ENCODE measurements around the gene FASN. TPM values are rescaled to one million over a fixed set of nuclear protein-coding genes. Genes with fewer than 3 reads are reported as not detected.

FASN gene
- total RNA-seq, 1 donor from 2014 or later: 452 TPM

- DNase-seq: no peak
- intact Hi-C loops (cut with micrococcal nuclease): no loop called here
- peaks cover 7% of the 10 kb centered on the region for H3K36me3 Mint-ChIP-seq (ENCODE audit: low read depth)
- H3K27me3 Mint-ChIP-seq: no peaks in the 10 kb centered on the region
- peaks cover 24% of the 10 kb centered on the region for H3K4me1 Mint-ChIP-seq
- H3K9me3 Mint-ChIP-seq: no peaks in the 10 kb centered on the region
- H3K4me3 Mint-ChIP-seq: no peak overlapping the region
- no peak overlapping the region for H3K27ac Mint-ChIP-seq
These were observed 5.8 kb upstream of the FASN start for GRCh38 chr17:82103553-82104451.

DNA sequence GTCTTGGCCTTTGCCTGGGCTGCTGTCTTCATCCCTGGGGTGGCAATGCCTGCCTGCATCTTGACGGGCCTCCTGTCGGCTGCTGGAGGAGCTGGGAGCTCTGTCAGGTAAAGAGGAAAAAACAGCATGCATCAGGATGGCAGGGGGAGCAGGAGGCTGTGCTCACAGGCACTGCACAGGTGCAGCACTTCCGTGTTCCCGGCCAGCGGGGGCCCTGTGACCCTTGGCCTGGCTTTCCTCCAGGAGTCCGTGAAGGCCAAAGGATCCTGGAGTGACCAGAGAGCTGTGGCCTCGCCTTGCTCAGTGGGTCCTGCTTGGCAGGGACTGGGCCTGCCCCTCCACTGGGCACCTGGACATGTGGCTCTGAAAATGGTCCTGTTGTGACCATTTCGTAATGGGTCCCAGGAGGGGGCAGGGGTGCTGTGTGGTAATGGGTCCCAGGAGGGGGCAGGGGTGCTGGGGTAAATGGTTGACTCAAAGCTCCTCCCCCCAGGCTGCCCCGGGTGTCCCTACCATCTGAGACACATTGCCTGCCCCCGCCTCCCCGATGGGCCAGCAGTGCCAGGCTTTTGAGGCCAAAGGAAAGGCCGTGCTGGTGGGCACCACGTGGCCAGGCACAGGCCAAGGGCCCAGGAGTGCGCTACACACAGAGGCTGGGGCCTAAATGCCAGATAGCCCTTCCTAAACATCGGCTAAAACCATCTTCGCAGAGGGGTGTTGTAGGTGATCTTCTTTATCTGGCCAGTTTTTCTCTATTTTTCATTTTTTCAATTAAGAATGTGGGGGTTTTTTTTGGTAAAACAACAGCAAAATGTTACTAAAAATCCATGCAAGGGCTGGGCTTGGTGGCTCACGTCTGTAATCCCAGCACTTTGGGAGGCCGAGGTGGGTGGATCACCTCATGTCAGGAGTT, 4.0 kb upstream of the FASN start:
- DNase-seq: no peak
- no peaks in the 10 kb centered on the region for H3K9me3 Mint-ChIP-seq
- intact Hi-C loops (cut with micrococcal nuclease): no loop called here
- no peak overlapping the region for H3K4me3 Mint-ChIP-seq
- peak overlapping the region; percentile 48 for H3K27ac Mint-ChIP-seq
- no peaks in the 10 kb centered on the region for H3K27me3 Mint-ChIP-seq
- peaks cover 4% of the 10 kb centered on the region for H3K36me3 Mint-ChIP-seq (ENCODE audit: low read depth)
- peaks cover 19% of the 10 kb centered on the region for H3K4me1 Mint-ChIP-seq

DNA sequence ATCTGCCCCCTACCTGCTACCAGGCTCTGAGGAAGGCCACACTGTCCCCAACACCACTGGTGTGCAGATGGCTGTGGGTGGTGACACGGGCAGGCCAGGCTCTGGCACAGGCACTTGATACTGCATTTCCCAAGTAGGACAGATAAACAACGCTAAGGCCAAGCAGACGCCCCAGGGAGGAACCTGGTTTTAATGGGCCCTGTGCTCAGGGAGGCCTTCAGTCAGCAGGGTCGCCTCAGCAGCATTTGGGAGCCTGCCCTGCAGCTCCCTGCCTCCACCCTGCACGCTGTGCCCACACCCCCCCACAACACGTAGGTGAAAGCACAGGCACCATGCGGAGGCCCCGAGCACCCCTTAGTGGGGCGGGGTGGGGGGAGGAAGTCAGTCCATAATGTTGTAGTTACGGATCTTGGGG, 3.3 kb upstream of the FASN start:
- no peak overlapping the region for H3K4me3 Mint-ChIP-seq
- peak overlapping the region; percentile 29 for H3K27ac Mint-ChIP-seq

GRCh38 chr17:82100502-82101298, 2.7 kb upstream of the FASN start:
- peak overlapping the region; percentile 85 for H3K4me3 Mint-ChIP-seq
- peaks cover 15% of the 10 kb centered on the region for H3K4me1 Mint-ChIP-seq
- H3K27me3 Mint-ChIP-seq: no peaks in the 10 kb centered on the region
- peaks cover 6% of the 10 kb centered on the region for H3K36me3 Mint-ChIP-seq (ENCODE audit: low read depth)
- intact Hi-C loops (cut with micrococcal nuclease): no loop called here
- no peak overlapping the region for H3K27ac Mint-ChIP-seq
- no peaks in the 10 kb centered on the region for H3K9me3 Mint-ChIP-seq
- no peak for DNase-seq

More for the DNA sequence above, 3.3 kb upstream of the FASN start:
- DNase-seq: no peak
- intact Hi-C loops (cut with micrococcal nuclease): no loop called here
- Mint-ChIP-seq H3K4me1 (peaks cover 16% of the 10 kb centered on the region), H3K27me3 (no peaks in the 10 kb centered on the region), H3K9me3 (no peaks in the 10 kb centered on the region), H3K36me3 (ENCODE audit: low read depth) (peaks cover 4% of the 10 kb centered on the region)

DNA sequence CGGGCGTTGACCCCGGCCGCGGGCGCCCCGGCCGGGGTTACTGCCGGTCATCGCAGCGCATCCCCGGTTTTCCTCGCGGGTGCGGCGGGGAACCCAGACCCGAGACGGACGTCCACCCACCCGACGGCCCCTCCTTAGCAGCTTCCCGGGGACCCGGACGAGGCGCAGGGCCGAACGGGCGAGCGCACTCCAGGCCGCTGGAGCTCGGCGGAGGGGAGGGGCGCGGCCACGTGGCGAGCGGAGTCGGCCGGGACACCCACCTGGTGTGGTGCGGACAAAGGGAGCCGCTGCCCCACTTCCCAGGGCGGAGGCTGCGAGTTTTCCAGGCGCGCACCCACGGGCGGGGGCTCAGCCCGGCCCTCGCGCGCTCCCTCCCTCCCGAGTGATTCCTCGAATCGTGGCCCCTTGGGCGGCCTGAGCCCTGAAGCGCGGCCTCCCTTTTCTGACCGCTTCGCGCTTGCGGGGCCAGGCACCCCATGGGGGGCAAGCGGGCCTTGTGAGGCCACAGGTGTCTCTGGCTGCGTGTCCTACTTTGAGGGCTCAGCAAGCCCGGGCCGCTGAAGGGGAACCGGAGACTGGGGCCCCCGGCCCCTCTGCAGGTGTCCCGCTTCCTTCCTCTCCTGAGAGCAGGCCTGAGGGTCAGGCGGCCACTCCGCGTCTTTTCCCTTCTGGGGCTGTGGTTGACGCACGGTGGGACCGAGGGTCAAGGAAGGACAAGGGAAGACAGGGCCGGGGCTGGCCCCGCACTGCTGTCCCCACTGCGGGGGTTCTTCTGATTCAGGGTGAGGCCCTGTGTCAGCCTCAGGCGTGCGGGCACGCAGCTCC, 1.1 kb upstream of the FASN start:
- intact Hi-C loops (cut with micrococcal nuclease): loop anchor here (1.0 to 5.0 kb wide), 5 partner anchors 55 to 239 kb away; partner anchors contain the start of genes CENPX, DCXR, LRRC45 and P4HB
- no peak for DNase-seq
- Mint-ChIP-seq H3K36me3 (ENCODE audit: low read depth) (peaks cover 13% of the 10 kb centered on the region), H3K27ac (peak overlapping the region; percentile 94), H3K4me1 (peaks cover 12% of the 10 kb centered on the region), H3K27me3 (no peaks in the 10 kb centered on the region), H3K9me3 (no peaks in the 10 kb centered on the region), H3K4me3 (peak overlapping the region; percentile 85)

GRCh38 chr17:82097919-82098168, 192 bp downstream of the FASN start:
- H3K27ac Mint-ChIP-seq: peak overlapping the region; percentile 74

DNA sequence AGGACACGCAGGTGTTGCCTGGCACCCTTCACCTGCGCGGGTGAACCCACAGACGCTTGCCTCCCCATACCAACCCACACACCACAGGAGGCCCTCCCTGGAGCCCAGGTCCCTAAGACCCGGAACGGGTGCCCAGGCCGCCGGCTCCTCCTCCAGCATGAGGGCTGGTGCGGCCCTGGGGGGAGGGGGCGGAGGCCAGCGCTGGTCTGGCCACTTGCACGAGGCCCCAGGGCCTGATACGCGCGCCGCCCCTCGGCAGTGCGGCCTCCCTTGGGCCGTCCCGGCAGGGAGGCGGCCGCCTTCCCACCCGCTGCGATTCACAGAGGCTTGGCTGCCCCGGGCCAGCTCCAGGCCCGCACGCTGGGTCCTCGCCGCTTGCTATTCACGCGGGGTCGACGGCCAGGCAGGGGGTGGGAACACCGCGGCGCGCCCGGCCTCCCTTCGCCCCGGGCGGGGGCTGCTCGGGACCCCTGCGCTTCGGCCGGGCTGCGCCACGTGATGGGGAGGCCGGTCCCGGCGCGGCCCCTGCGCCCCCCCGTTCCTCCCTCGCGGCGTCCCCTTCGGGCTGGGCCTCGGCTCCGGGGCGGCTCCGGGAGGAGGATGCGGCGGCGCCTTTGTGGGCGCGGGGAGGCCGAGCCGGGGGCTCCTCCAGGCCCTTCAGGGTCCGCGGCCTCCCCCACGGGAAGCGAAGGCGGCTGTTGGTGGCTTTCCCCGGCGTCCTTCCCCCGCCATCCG, 685 bp downstream of the FASN start:
- no peaks in the 10 kb centered on the region for H3K27me3 Mint-ChIP-seq
- H3K9me3 Mint-ChIP-seq: no peaks in the 10 kb centered on the region
- peaks cover 16% of the 10 kb centered on the region for H3K36me3 Mint-ChIP-seq (ENCODE audit: low read depth)
- peak overlapping the region; percentile 80 for H3K4me3 Mint-ChIP-seq
- peak overlapping the region; percentile 69 for H3K27ac Mint-ChIP-seq
- intact Hi-C loops (cut with micrococcal nuclease): loop anchor here (5.0 kb wide), 1 partner anchor 105 kb away; no protein-coding TSS in a partner anchor
- H3K4me1 Mint-ChIP-seq: peaks cover 12% of the 10 kb centered on the region
- DNase-seq: peak; percentile 81

More at GRCh38 chr17:82097919-82098168, 192 bp downstream of the FASN start:
- DNase-seq: no peak
- intact Hi-C loops (cut with micrococcal nuclease): loop anchor here (1.0 to 5.0 kb wide), 5 partner anchors 56 to 238 kb away; partner anchors contain the start of genes CENPX, DCXR, LRRC45 and P4HB
- H3K9me3 Mint-ChIP-seq: no peaks in the 10 kb centered on the region
- peak overlapping the region; percentile 78 for H3K4me3 Mint-ChIP-seq
- peaks cover 16% of the 10 kb centered on the region for H3K36me3 Mint-ChIP-seq (ENCODE audit: low read depth)
- H3K4me1 Mint-ChIP-seq: peaks cover 12% of the 10 kb centered on the region
- H3K27me3 Mint-ChIP-seq: no peaks in the 10 kb centered on the region

DNA sequence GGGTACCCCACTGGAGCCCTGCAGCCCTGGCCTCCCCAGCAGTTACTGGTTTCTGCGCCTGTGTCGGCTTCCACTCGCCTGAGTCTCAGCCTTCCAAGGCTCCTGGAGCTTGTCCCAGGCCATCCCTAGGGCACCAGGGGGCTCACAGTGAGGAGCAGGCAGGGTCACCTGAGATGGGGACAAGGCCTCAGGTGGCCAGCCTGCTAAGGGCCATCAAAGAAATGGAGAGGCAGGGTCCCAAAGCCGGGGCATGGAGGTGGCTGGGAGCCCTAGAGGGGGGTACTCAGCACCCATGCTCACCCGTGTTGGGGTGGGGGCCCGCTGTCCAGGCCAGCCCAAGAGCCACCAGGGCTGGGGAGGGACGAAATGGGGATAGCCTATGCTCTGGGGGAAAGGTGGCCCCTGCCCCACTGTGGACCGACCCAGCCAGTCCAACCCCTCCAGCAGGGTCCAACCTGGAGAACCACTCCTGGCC, 1.3 kb downstream of the FASN start:
- Mint-ChIP-seq H3K36me3 (ENCODE audit: low read depth) (peaks cover 19% of the 10 kb centered on the region), H3K4me1 (peaks cover 12% of the 10 kb centered on the region), H3K4me3 (peak overlapping the region; percentile 80), H3K27ac (peak overlapping the region; percentile 69), H3K9me3 (no peaks in the 10 kb centered on the region), H3K27me3 (no peaks in the 10 kb centered on the region)
- peak; percentile 66 for DNase-seq
- intact Hi-C loops (cut with micrococcal nuclease): loop anchor here (5.0 kb wide), 1 partner anchor 106 kb away; no protein-coding TSS in a partner anchor

GRCh38 chr17:82095777-82096708, 2.0 kb downstream of the FASN start:
- intact Hi-C loops (cut with micrococcal nuclease): loop anchor here (5.0 kb wide), 1 partner anchor 106 kb away; no protein-coding TSS in a partner anchor
- Mint-ChIP-seq H3K4me1 (peaks cover 12% of the 10 kb centered on the region), H3K36me3 (ENCODE audit: low read depth) (peaks cover 22% of the 10 kb centered on the region), H3K9me3 (no peaks in the 10 kb centered on the region), H3K4me3 (peak overlapping the region; percentile 80), H3K27me3 (no peaks in the 10 kb centered on the region), H3K27ac (peak overlapping the region; percentile 69)
- no peak for DNase-seq

- intact Hi-C loops (cut with micrococcal nuclease): loop anchor here (5.0 kb wide), 1 partner anchor 107 kb away; no protein-coding TSS in a partner anchor
- H3K36me3 Mint-ChIP-seq (ENCODE audit: low read depth): peaks cover 26% of the 10 kb centered on the region
- H3K27me3 Mint-ChIP-seq: no peaks in the 10 kb centered on the region
- DNase-seq: no peak
- no peaks in the 10 kb centered on the region for H3K9me3 Mint-ChIP-seq
- H3K4me1 Mint-ChIP-seq: peaks cover 10% of the 10 kb centered on the region
- no peak overlapping the region for H3K27ac Mint-ChIP-seq
- H3K4me3 Mint-ChIP-seq: peak overlapping the region; percentile 80
These were observed 2.9 kb downstream of the FASN start for GRCh38 chr17:82094931-82095776.

Measured in activated CD4-positive, alpha-beta T cell treated with anti-CD3 and anti-CD28 coated beads, Interleukin-2, amount 10 ng/mL, durations not matched to agents 24 days and 14 days (primary cell).